DND-41 (cell line): ENCODE results near the gene WTAP.

Experiments
- ATAC-seq: fragments of 200-7000 bp; cut with Tn5 transposase; 3 replicates; pipeline ENCODE4 v1.9.1; 2021; ENCODE audit warnings: low read depth; ENCODE audit not compliant: insufficient read depth
- DNase-seq: peaks from one replicate; pipeline ENCODE4 v3.0.0-alpha.2; 2020
- H2AFZ ChIP-seq: 2 replicates; pipeline ENCODE4 v1.6.0; 2012; ENCODE audit warnings: low read depth, low read length
- H3K27ac ChIP-seq: 2 replicates; pipeline ENCODE4 v1.5.1; 2012; ENCODE audit warnings: low read length, inconsistent platforms
- H3K27me3 ChIP-seq: fragments of 200-600 bp; sonication (generic); 2 replicates; pipeline ENCODE4 v1.6.0; 2012; ENCODE audit warnings: low read length, mild to moderate bottlenecking, inconsistent platforms; ENCODE audit not compliant: insufficient read depth, poor library complexity
- H3K36me3 ChIP-seq: 2 replicates; pipeline ENCODE4 v1.5.1; 2012; ENCODE audit warnings: low read length, inconsistent platforms; ENCODE audit not compliant: insufficient read depth
- H3K4me1 ChIP-seq: 2 replicates; pipeline ENCODE4 v1.5.1; 2012; ENCODE audit warnings: mild to moderate bottlenecking, low read length; ENCODE audit not compliant: insufficient read depth
- H3K4me2 ChIP-seq: 2 replicates; pipeline ENCODE4 v1.6.0; 2012; ENCODE audit warnings: mild to moderate bottlenecking, moderate library complexity, low read length, inconsistent platforms; ENCODE audit not compliant: insufficient read depth
- H3K4me3 ChIP-seq, 2 experiments: fragments of 200-600 bp in 1 of 2; shearing (Covaris generic) in 1 of 2; 2 replicates each; pipeline ENCODE4 v1.5.1; 2012 to 2016; ENCODE audit warnings: inconsistent platforms in 2 of 2, low read length in 2 of 2, mild to moderate bottlenecking in 2 of 2, low read depth in 1 of 2, moderate library complexity in 1 of 2
- H3K79me2 ChIP-seq: 2 replicates; pipeline ENCODE4 v1.6.0; 2012; ENCODE audit warnings: low read length, inconsistent platforms; ENCODE audit not compliant: insufficient read depth
- H3K9ac ChIP-seq: 2 replicates; pipeline ENCODE4 v1.6.0; 2012; ENCODE audit warnings: low read depth, mild to moderate bottlenecking, inconsistent platforms, low read length, moderate library complexity
- H3K9me3 ChIP-seq: 2 replicates; pipeline ENCODE4 v1.5.1; 2012; ENCODE audit warnings: low read length, moderate library complexity, mild to moderate bottlenecking, inconsistent platforms; ENCODE audit not compliant: insufficient read depth, severe bottlenecking
- H4K20me1 ChIP-seq: 2 replicates; pipeline ENCODE4 v1.6.0; 2012; ENCODE audit warnings: low read length; ENCODE audit not compliant: insufficient read depth
- CTCF ChIP-seq: IDR thresholded peaks from 2 replicates; pipeline ENCODE4 v1.5.1; 2012; ENCODE audit warnings: borderline replicate concordance, low read length, moderate library complexity, mild to moderate bottlenecking; ENCODE audit not compliant: poor library complexity, severe bottlenecking; ENCODE audit errors: extremely low read depth
- EZH2 ChIP-seq: IDR thresholded peaks from 3 replicates; pipeline ENCODE4 v1.6.1; 2012; ENCODE audit warnings: borderline replicate concordance, low read depth, mild to moderate bottlenecking, moderate library complexity, low read length, inconsistent platforms; ENCODE audit not compliant: severe bottlenecking

The WTAP gene

GRCh38 chr6:159679091-159680077 lies 47.9 kb upstream of the WTAP start:
- H2AFZ ChIP-seq = no peak overlapping the region
- DNase-seq (no peak), ATAC-seq (no peak)
- no peaks in the 10 kb centered on the region for H3K27me3 ChIP-seq
- no peaks in the 10 kb centered on the region for H3K9me3 ChIP-seq
- peaks cover 41% of the 10 kb centered on the region for H3K36me3 ChIP-seq
- TF ChIP-seq EZH2 = no peak
- no peak for TF ChIP-seq CTCF
- no peak overlapping the region for H3K27ac ChIP-seq
- no peak overlapping the region for H3K9ac ChIP-seq
- no peak overlapping the region for H3K4me3 ChIP-seq
- H4K20me1 ChIP-seq = no peaks in the 10 kb centered on the region
- H3K4me2 ChIP-seq = no peak overlapping the region
- 0 out of 2 replicates have a peak, but pooled peaks cover 2% of the 10 kb centered on the region for H3K79me2 ChIP-seq
- H3K4me1 ChIP-seq = no peaks in the 10 kb centered on the region

- ATAC-seq = no peak
Measured at GRCh38 chr6:159680104-159680503, 47.2 kb upstream of the WTAP start.

GRCh38 chr6:159681191-159681880 lies 46.0 kb upstream of the WTAP start:
- Histone ChIP-seq H3K79me2 (0 out of 2 replicates have a peak, but pooled peaks cover 2% of the 10 kb centered on the region), H3K4me3 (no peak overlapping the region), H3K9ac (no peak overlapping the region), H3K27ac (no peak overlapping the region), H2AFZ (no peak overlapping the region), H3K4me1 (no peaks in the 10 kb centered on the region), H4K20me1 (no peaks in the 10 kb centered on the region), H3K36me3 (peaks cover 54% of the 10 kb centered on the region), H3K27me3 (no peaks in the 10 kb centered on the region), H3K4me2 (no peak overlapping the region), H3K9me3 (no peaks in the 10 kb centered on the region)
- no peak for TF ChIP-seq CTCF
- TF ChIP-seq EZH2 = no peak
- no peak for ATAC-seq
- DNase-seq = no peak

More at GRCh38 chr6:159680104-159680503, 47.2 kb upstream of the WTAP start:
- H3K27me3 ChIP-seq = no peaks in the 10 kb centered on the region
- H3K79me2 ChIP-seq = 0 out of 2 replicates have a peak, but pooled peaks cover 2% of the 10 kb centered on the region
- H3K4me1 ChIP-seq = no peaks in the 10 kb centered on the region
- H4K20me1 ChIP-seq = no peaks in the 10 kb centered on the region
- H3K36me3 ChIP-seq = peaks cover 47% of the 10 kb centered on the region
- no peak overlapping the region for H2AFZ ChIP-seq
- H3K4me3 ChIP-seq = no peak overlapping the region
- no peak overlapping the region for H3K9ac ChIP-seq
- no peak overlapping the region for H3K27ac ChIP-seq
- H3K9me3 ChIP-seq = no peaks in the 10 kb centered on the region
- no peak overlapping the region for H3K4me2 ChIP-seq
- no peak for DNase-seq
- TF ChIP-seq EZH2 (no peak), CTCF (no peak)
